Measurements from ENCODE around the gene RAB17. TPM values are rescaled to one million over a fixed set of nuclear protein-coding genes. Genes with fewer than 3 reads are reported as not detected.

RAB17 gene
- total RNA-seq, 5 donors from 2014 or later (not counting 1 experiment from before 2014, with no cell fraction given): 0.32 to 0.73 (median 0.62) TPM; not detected in 2

- no peaks in the 10 kb centered on the region for H3K9me3 ChIP-seq
- no peak overlapping the region for H3K4me3 ChIP-seq (ENCODE audit: control insufficient read depth in 1 of 2, extremely low read depth in 1 of 2, low read length in 1 of 2)
- no peaks in the 10 kb centered on the region for H3K36me3 Mint-ChIP-seq
- ChIA-PET POLR2A (no interaction called here), CTCF (no interaction called here)
- H3K27ac ChIP-seq (ENCODE audit: low read length): no peak overlapping the region
- H3K4me3 Mint-ChIP-seq: no peak overlapping the region
- peaks cover 5 to 8% of the 10 kb centered on the region in 2 donors for H3K27me3 Mint-ChIP-seq
- WGBS (ENCODE audit: insufficient coverage): 69% methylated on average over 2 of the region's 5 CpGs
- no peaks in the 10 kb centered on the region for H3K9me3 Mint-ChIP-seq
- DNase-seq: no peak
- H3K27me3 ChIP-seq (replicated peaks in 1 of 2; ENCODE audit: control insufficient read depth in 2 of 2, extremely low read depth in 1 of 2, insufficient read depth in 2 of 2, low read length in 1 of 2): peaks cover 0 to 36% of the 10 kb centered on the region in 2 experiments
- ATAC-seq (replicated peaks in 1 of 4): no peak
- no peaks in the 10 kb centered on the region for H3K36me3 ChIP-seq (ENCODE audit: control insufficient read depth in 2 of 2, extremely low read depth in 1 of 2, insufficient read depth in 1 of 2, low read length in 1 of 2)
- no peak overlapping the region for H3K27ac Mint-ChIP-seq
- peaks cover 0 to 6% (median 0%) of the 10 kb centered on the region in 3 donors for H3K4me1 Mint-ChIP-seq
- peaks cover 0 to 7% of the 10 kb centered on the region in 2 experiments for H3K4me1 ChIP-seq (ENCODE audit: control insufficient read depth in 1 of 2, extremely low read depth in 1 of 2, insufficient read depth in 2 of 2, low read length in 2 of 2)
Observed at GRCh38 chr2:237569041-237569440, 21.5 kb downstream of the RAB17 start.

- no peak overlapping the region for H3K4me3 Mint-ChIP-seq
- Histone ChIP-seq H3K9me3 (no peaks in the 10 kb centered on the region), H3K4me3 (ENCODE audit: control insufficient read depth in 1 of 2, extremely low read depth in 1 of 2, low read length in 1 of 2) (no peak overlapping the region), H3K36me3 (ENCODE audit: control insufficient read depth in 2 of 2, extremely low read depth in 1 of 2, insufficient read depth in 1 of 2, low read length in 1 of 2) (no peaks in the 10 kb centered on the region), H3K27ac (ENCODE audit: low read length) (no peak overlapping the region), H3K27me3 (replicated peaks in 1 of 2; ENCODE audit: control insufficient read depth in 2 of 2, extremely low read depth in 1 of 2, insufficient read depth in 2 of 2, low read length in 1 of 2) (peaks cover 0 to 45% of the 10 kb centered on the region in 2 experiments), H3K4me1 (ENCODE audit: control insufficient read depth in 1 of 2, extremely low read depth in 1 of 2, insufficient read depth in 2 of 2, low read length in 2 of 2) (peaks cover 0 to 7% of the 10 kb centered on the region in 2 experiments)
- peaks cover 5 to 8% of the 10 kb centered on the region in 2 donors for H3K27me3 Mint-ChIP-seq
- ATAC-seq (replicated peaks in 1 of 4) (no peak), DNase-seq (no peak)
- peaks cover 0 to 6% (median 0%) of the 10 kb centered on the region in 3 donors for H3K4me1 Mint-ChIP-seq
- WGBS (ENCODE audit: insufficient coverage): 63% methylated on average over 8 of the region's 9 CpGs
- ChIA-PET CTCF (interaction anchor here in 1 of 2 donors (0.7 kb wide), 1 partner anchor 286 kb away, joined by 10 read pairs; no protein-coding TSS in a partner anchor), POLR2A (no interaction called here)
- H3K27ac Mint-ChIP-seq: no peak overlapping the region
- no peaks in the 10 kb centered on the region for H3K9me3 Mint-ChIP-seq
- H3K36me3 Mint-ChIP-seq: no peaks in the 10 kb centered on the region
Observed at GRCh38 chr2:237568121-237568660, 22.3 kb downstream of the RAB17 start.

- DNase-seq: no peak
Observed at GRCh38 chr2:237567276-237568029, 23.1 kb downstream of the RAB17 start.

GRCh38 chr2:237566401-237567235 lies 23.9 kb downstream of the RAB17 start, which contains the start of gene PRLH:
Gene PRLH (plus strand): TSS chr2:237566574. CDS start chr2:237566574, 0 bp downstream.
- H3K36me3 ChIP-seq (ENCODE audit: control insufficient read depth in 2 of 2, extremely low read depth in 1 of 2, insufficient read depth in 1 of 2, low read length in 1 of 2): no peaks in the 10 kb centered on the region
- peaks cover 0 to under 1% of the 10 kb centered on the region in 2 experiments for H3K4me1 ChIP-seq (ENCODE audit: control insufficient read depth in 1 of 2, extremely low read depth in 1 of 2, insufficient read depth in 2 of 2, low read length in 2 of 2)
- peaks cover 0 to 35% of the 10 kb centered on the region in 2 experiments for H3K27me3 ChIP-seq (replicated peaks in 1 of 2; ENCODE audit: control insufficient read depth in 2 of 2, extremely low read depth in 1 of 2, insufficient read depth in 2 of 2, low read length in 1 of 2)
- Mint-ChIP-seq H3K27me3 (peaks cover 5 to 7% of the 10 kb centered on the region in 2 donors), H3K4me3 (no peak within 1 kb of the TSS), H3K27ac (no peak within 1 kb of the TSS), H3K4me1 (no peaks in the 10 kb centered on the region), H3K9me3 (no peaks in the 10 kb centered on the region), H3K36me3 (no peaks in the 10 kb centered on the region)
- H3K27ac ChIP-seq (ENCODE audit: low read length): no peak within 1 kb of the TSS
- no peak for ATAC-seq (replicated peaks in 1 of 4)
- H3K4me3 ChIP-seq (ENCODE audit: control insufficient read depth in 1 of 2, extremely low read depth in 1 of 2, low read length in 1 of 2): no peak within 1 kb of the TSS
- H3K9me3 ChIP-seq: no peaks in the 10 kb centered on the region
- CTCF ChIA-PET: no interaction called here
- no peak for DNase-seq
- 84% methylated on average over 32 of the region's 32 CpGs for WGBS (ENCODE audit: insufficient coverage)
- POLR2A ChIA-PET: no interaction called here

More at GRCh38 chr2:237567276-237568029, 23.1 kb downstream of the RAB17 start:
- no peak overlapping the region for H3K27ac ChIP-seq (ENCODE audit: low read length)
- no peaks in the 10 kb centered on the region for H3K9me3 Mint-ChIP-seq
- no peak for ATAC-seq (replicated peaks in 1 of 4)
- ChIA-PET POLR2A (no interaction called here), CTCF (interaction anchor here in 1 of 2 donors (0.7 kb wide), 1 partner anchor 286 kb away, joined by 10 read pairs; no protein-coding TSS in a partner anchor)
- H3K4me1 ChIP-seq (ENCODE audit: control insufficient read depth in 1 of 2, extremely low read depth in 1 of 2, insufficient read depth in 2 of 2, low read length in 2 of 2): peaks cover 0 to 7% of the 10 kb centered on the region in 2 experiments
- H3K4me3 ChIP-seq (ENCODE audit: control insufficient read depth in 1 of 2, extremely low read depth in 1 of 2, low read length in 1 of 2): no peak overlapping the region
- H3K36me3 ChIP-seq (ENCODE audit: control insufficient read depth in 2 of 2, extremely low read depth in 1 of 2, insufficient read depth in 1 of 2, low read length in 1 of 2): no peaks in the 10 kb centered on the region
- peaks cover 0 to 6% (median 0%) of the 10 kb centered on the region in 3 donors for H3K4me1 Mint-ChIP-seq
- H3K36me3 Mint-ChIP-seq: no peaks in the 10 kb centered on the region
- peaks cover 5 to 9% of the 10 kb centered on the region in 2 donors for H3K27me3 Mint-ChIP-seq
- no peak overlapping the region for H3K27ac Mint-ChIP-seq
- no peak overlapping the region for H3K4me3 Mint-ChIP-seq
- WGBS (ENCODE audit: insufficient coverage): 84% methylated on average over 15 of the region's 16 CpGs
- H3K27me3 ChIP-seq (replicated peaks in 1 of 2; ENCODE audit: control insufficient read depth in 2 of 2, extremely low read depth in 1 of 2, insufficient read depth in 2 of 2, low read length in 1 of 2): peaks cover 0 to 42% of the 10 kb centered on the region in 2 experiments
- no peaks in the 10 kb centered on the region for H3K9me3 ChIP-seq

GRCh38 chr2:237565974-237566373 lies 24.6 kb downstream of the RAB17 start:
- no peaks in the 10 kb centered on the region for H3K36me3 ChIP-seq (ENCODE audit: control insufficient read depth in 2 of 2, extremely low read depth in 1 of 2, insufficient read depth in 1 of 2, low read length in 1 of 2)
- CTCF ChIA-PET: no interaction called here
- 82% methylated on average over 1 of the region's 1 CpG for WGBS (ENCODE audit: insufficient coverage)

GRCh38 chr2:237564526-237565131 lies 25.9 kb downstream of the RAB17 start:
- Mint-ChIP-seq H3K27me3 (peaks cover 7 to 9% of the 10 kb centered on the region in 2 donors), H3K4me1 (no peaks in the 10 kb centered on the region), H3K36me3 (no peaks in the 10 kb centered on the region), H3K9me3 (no peaks in the 10 kb centered on the region), H3K4me3 (no peak overlapping the region), H3K27ac (no peak overlapping the region)
- peaks cover 0 to 37% of the 10 kb centered on the region in 2 experiments for H3K27me3 ChIP-seq (replicated peaks in 1 of 2; ENCODE audit: control insufficient read depth in 2 of 2, extremely low read depth in 1 of 2, insufficient read depth in 2 of 2, low read length in 1 of 2)
- H3K27ac ChIP-seq (ENCODE audit: low read length): no peak overlapping the region
- DNase-seq (no peak), ATAC-seq (replicated peaks in 1 of 4) (no peak)
- ChIA-PET POLR2A (no interaction called here), CTCF (no interaction called here)
- no peaks in the 10 kb centered on the region for H3K36me3 ChIP-seq (ENCODE audit: control insufficient read depth in 2 of 2, extremely low read depth in 1 of 2, insufficient read depth in 1 of 2, low read length in 1 of 2)
- H3K4me1 ChIP-seq (ENCODE audit: control insufficient read depth in 1 of 2, extremely low read depth in 1 of 2, insufficient read depth in 2 of 2, low read length in 2 of 2): no peaks in the 10 kb centered on the region
- H3K4me3 ChIP-seq (ENCODE audit: control insufficient read depth in 1 of 2, extremely low read depth in 1 of 2, low read length in 1 of 2): no peak overlapping the region
- 96% methylated on average over 5 of the region's 14 CpGs for WGBS (ENCODE audit: insufficient coverage)
- H3K9me3 ChIP-seq: no peaks in the 10 kb centered on the region

More at GRCh38 chr2:237565974-237566373, 24.6 kb downstream of the RAB17 start:
- Mint-ChIP-seq H3K27ac (no peak overlapping the region), H3K36me3 (no peaks in the 10 kb centered on the region), H3K27me3 (peaks cover 5 to 6% of the 10 kb centered on the region in 2 donors), H3K4me1 (no peaks in the 10 kb centered on the region), H3K4me3 (no peak overlapping the region), H3K9me3 (no peaks in the 10 kb centered on the region)
- no peaks in the 10 kb centered on the region for H3K4me1 ChIP-seq (ENCODE audit: control insufficient read depth in 1 of 2, extremely low read depth in 1 of 2, insufficient read depth in 2 of 2, low read length in 2 of 2)
- peaks cover 0 to 32% of the 10 kb centered on the region in 2 experiments for H3K27me3 ChIP-seq (replicated peaks in 1 of 2; ENCODE audit: control insufficient read depth in 2 of 2, extremely low read depth in 1 of 2, insufficient read depth in 2 of 2, low read length in 1 of 2)
- POLR2A ChIA-PET: no interaction called here
- H3K27ac ChIP-seq (ENCODE audit: low read length): no peak overlapping the region
- no peak overlapping the region for H3K4me3 ChIP-seq (ENCODE audit: control insufficient read depth in 1 of 2, extremely low read depth in 1 of 2, low read length in 1 of 2)
- ATAC-seq (replicated peaks in 1 of 4) (no peak), DNase-seq (no peak)
- no peaks in the 10 kb centered on the region for H3K9me3 ChIP-seq

Data from T-cell (primary cell).